GM12873 (cell line): ENCODE measurements around the gene LIMS2.

Source experiments
- CTCF ChIP-seq: IDR thresholded peaks from 2 replicates; pipeline ENCODE4 v1.5.1; 2012; ENCODE audit warnings: low read depth, mild to moderate bottlenecking, moderate library complexity, low read length, control low read depth; ENCODE audit not compliant: insufficient read depth; ENCODE audit errors: missing control alignments

LIMS2 gene

GRCh38 chr2:127650041-127650784 lies 25.1 kb downstream of the LIMS2 start:
- no peak for TF ChIP-seq CTCF

GRCh38 chr2:127649684-127650040 lies 25.7 kb downstream of the LIMS2 start:
- TF ChIP-seq CTCF = peak; percentile 86

- no peak for TF ChIP-seq CTCF
These were observed 26.2 kb downstream of the LIMS2 start for GRCh38 chr2:127649100-127649611.

GRCh38 chr2:127648321-127648720 lies 27.0 kb downstream of the LIMS2 start:
- no peak for TF ChIP-seq CTCF

- TF ChIP-seq CTCF = no peak
These were observed 27.8 kb downstream of the LIMS2 start for GRCh38 chr2:127647242-127648190.

- no peak for TF ChIP-seq CTCF
These were observed 28.7 kb downstream of the LIMS2 start for GRCh38 chr2:127646487-127647241.
